ENCODE measurements around the gene ZNF554.
"Not testable (repeated sequence)": the region's sequence is repeated elsewhere in the genome, so short reads cannot be mapped to it uniquely, and the experiment has no call there.

Gene ZNF554

GRCh38 chr19:2813235-2814160 is 6.2 kb upstream of the ZNF554 start:
- peaks cover 14 to 22% of the 10 kb centered on the region in 2 donors for H3K4me1 ChIP-seq (ENCODE audit: control insufficient read depth in 1 of 2, insufficient read depth in 2 of 2, low read length in 2 of 2)
- H3K27me3 ChIP-seq (ENCODE audit: control insufficient read depth in 1 of 2, insufficient read depth in 2 of 2, low read length in 2 of 2), result no peaks in the 10 kb centered on the region
- no peak overlapping the region for H3K4me3 ChIP-seq (ENCODE audit: low read depth in 1 of 2, low read length in 2 of 2)
- peaks cover 14 to 29% of the 10 kb centered on the region in 2 donors for H3K36me3 ChIP-seq (ENCODE audit: control insufficient read depth in 1 of 2, insufficient read depth in 2 of 2, low read length in 2 of 2)
- H3K9ac ChIP-seq (ENCODE audit: low read depth in 1 of 2, low read length in 2 of 2), result no peak overlapping the region
- H3K27ac ChIP-seq (ENCODE audit: low read depth, low read length), result no peak overlapping the region
- no peaks in the 10 kb centered on the region for H3K9me3 ChIP-seq (ENCODE audit: control insufficient read depth in 1 of 2, low read length in 2 of 2)

GRCh38 chr19:2814426-2814825 is 5.2 kb upstream of the ZNF554 start:
- H3K27me3 ChIP-seq (ENCODE audit: control insufficient read depth in 1 of 2, insufficient read depth in 2 of 2, low read length in 2 of 2), result no peaks in the 10 kb centered on the region
- peaks cover 14 to 22% of the 10 kb centered on the region in 2 donors for H3K4me1 ChIP-seq (ENCODE audit: control insufficient read depth in 1 of 2, insufficient read depth in 2 of 2, low read length in 2 of 2)
- no peaks in the 10 kb centered on the region for H3K9me3 ChIP-seq (ENCODE audit: control insufficient read depth in 1 of 2, low read length in 2 of 2)
- no peak overlapping the region for H3K27ac ChIP-seq (ENCODE audit: low read depth, low read length)
- H3K9ac ChIP-seq (ENCODE audit: low read depth in 1 of 2, low read length in 2 of 2), result no peak overlapping the region
- H3K4me3 ChIP-seq (ENCODE audit: low read depth in 1 of 2, low read length in 2 of 2), result no peak overlapping the region
- peaks cover 4 to 19% of the 10 kb centered on the region in 2 donors for H3K36me3 ChIP-seq (ENCODE audit: control insufficient read depth in 1 of 2, insufficient read depth in 2 of 2, low read length in 2 of 2)

DNA sequence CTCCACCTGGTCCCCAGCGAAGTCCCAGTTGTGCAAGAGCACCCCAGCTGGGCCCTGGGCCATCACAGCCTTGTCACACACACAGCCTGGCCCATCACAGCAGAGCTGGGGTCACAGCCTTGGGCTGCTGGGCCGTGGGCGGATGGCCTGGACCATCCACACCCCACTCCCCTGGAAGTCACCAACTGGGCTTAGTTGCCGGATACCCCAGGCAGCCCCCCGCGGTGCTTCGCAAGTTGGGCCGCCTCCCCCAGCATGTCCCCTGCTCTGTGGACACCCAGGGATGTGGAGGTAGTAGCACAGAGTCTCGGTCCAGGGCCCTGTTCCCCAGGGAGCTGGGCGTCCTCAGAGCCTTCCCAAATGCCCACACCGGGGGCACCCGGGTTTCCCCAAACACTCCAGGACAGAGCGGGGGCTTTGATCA is 4.5 kb upstream of the ZNF554 start:
- Histone ChIP-seq H3K4me1 (ENCODE audit: control insufficient read depth in 1 of 2, insufficient read depth in 2 of 2, low read length in 2 of 2) (peaks cover 14 to 23% of the 10 kb centered on the region in 2 donors), H3K27ac (ENCODE audit: low read depth, low read length) (no peak overlapping the region), H3K9ac (ENCODE audit: low read depth in 1 of 2, low read length in 2 of 2) (no peak overlapping the region), H3K36me3 (ENCODE audit: control insufficient read depth in 1 of 2, insufficient read depth in 2 of 2, low read length in 2 of 2) (peaks cover 0 to 12% of the 10 kb centered on the region in 2 donors), H3K9me3 (ENCODE audit: control insufficient read depth in 1 of 2, low read length in 2 of 2) (no peaks in the 10 kb centered on the region), H3K27me3 (ENCODE audit: control insufficient read depth in 1 of 2, insufficient read depth in 2 of 2, low read length in 2 of 2) (no peaks in the 10 kb centered on the region), H3K4me3 (ENCODE audit: low read depth in 1 of 2, low read length in 2 of 2) (no peak overlapping the region)

- H3K27me3 ChIP-seq (ENCODE audit: control insufficient read depth in 1 of 2, insufficient read depth in 2 of 2, low read length in 2 of 2), result no peaks in the 10 kb centered on the region
- no peak overlapping the region for H3K9ac ChIP-seq (ENCODE audit: low read depth in 1 of 2, low read length in 2 of 2)
- H3K9me3 ChIP-seq (ENCODE audit: control insufficient read depth in 1 of 2, low read length in 2 of 2), result no peaks in the 10 kb centered on the region
- no peak overlapping the region for H3K4me3 ChIP-seq (ENCODE audit: low read depth in 1 of 2, low read length in 2 of 2)
- no peak overlapping the region for H3K27ac ChIP-seq (ENCODE audit: low read depth, low read length)
- peaks cover 0 to 11% of the 10 kb centered on the region in 2 donors for H3K36me3 ChIP-seq (ENCODE audit: control insufficient read depth in 1 of 2, insufficient read depth in 2 of 2, low read length in 2 of 2)
- peaks cover 17 to 21% of the 10 kb centered on the region in 2 donors for H3K4me1 ChIP-seq (ENCODE audit: control insufficient read depth in 1 of 2, insufficient read depth in 2 of 2, low read length in 2 of 2)
Observed at GRCh38 chr19:2815923-2816322, 3.7 kb upstream of the ZNF554 start.

GRCh38 chr19:2816641-2817040 is 3.0 kb upstream of the ZNF554 start:
- no peaks in the 10 kb centered on the region for H3K9me3 ChIP-seq (ENCODE audit: control insufficient read depth in 1 of 2, low read length in 2 of 2)
- no peaks in the 10 kb centered on the region for H3K27me3 ChIP-seq (ENCODE audit: control insufficient read depth in 1 of 2, insufficient read depth in 2 of 2, low read length in 2 of 2)
- no peak overlapping the region for H3K9ac ChIP-seq (ENCODE audit: low read depth in 1 of 2, low read length in 2 of 2)
- H3K27ac ChIP-seq (ENCODE audit: low read depth, low read length), result no peak overlapping the region
- no peak overlapping the region for H3K4me3 ChIP-seq (ENCODE audit: low read depth in 1 of 2, low read length in 2 of 2)
- peaks cover 11 to 13% of the 10 kb centered on the region in 2 donors for H3K4me1 ChIP-seq (ENCODE audit: control insufficient read depth in 1 of 2, insufficient read depth in 2 of 2, low read length in 2 of 2)
- peaks cover 0 to 11% of the 10 kb centered on the region in 2 donors for H3K36me3 ChIP-seq (ENCODE audit: control insufficient read depth in 1 of 2, insufficient read depth in 2 of 2, low read length in 2 of 2)

DNA sequence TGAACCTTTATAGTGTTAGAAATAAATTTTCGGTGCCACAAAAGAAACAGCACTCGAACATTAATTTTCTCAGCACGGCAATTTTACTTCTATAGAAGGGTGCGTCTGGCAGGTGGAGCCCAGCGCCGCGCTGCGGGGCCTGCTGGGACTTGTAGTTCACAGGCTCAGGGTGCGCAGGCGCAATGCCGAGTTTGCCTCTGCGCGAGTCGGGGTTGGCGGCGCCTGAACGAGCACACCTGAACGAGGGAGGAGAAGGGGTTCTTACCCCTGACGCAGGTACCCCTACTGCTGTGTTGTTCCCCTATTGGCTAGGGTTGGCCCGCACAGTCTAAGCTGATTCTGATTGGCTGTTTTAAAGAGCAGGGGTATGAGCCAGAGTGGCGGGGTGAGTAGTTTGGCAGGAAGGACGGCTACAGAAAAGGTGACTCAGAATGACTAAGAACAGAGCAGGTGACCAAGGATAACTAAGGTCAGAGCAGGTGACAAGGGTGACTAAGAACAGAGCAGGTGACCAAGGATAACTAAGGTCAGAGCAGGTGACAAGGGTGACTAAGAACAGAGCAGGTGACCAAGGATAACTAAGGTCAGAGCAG is 2.3 kb upstream of the ZNF554 start:
- not testable (repeated sequence) for H3K27ac ChIP-seq (ENCODE audit: low read depth, low read length); H3K4me3 ChIP-seq (ENCODE audit: low read depth in 1 of 2, low read length in 2 of 2); H3K9ac ChIP-seq (ENCODE audit: low read depth in 1 of 2, low read length in 2 of 2); H3K9me3 ChIP-seq (ENCODE audit: control insufficient read depth in 1 of 2, low read length in 2 of 2); H3K4me1 ChIP-seq (ENCODE audit: control insufficient read depth in 1 of 2, insufficient read depth in 2 of 2, low read length in 2 of 2); H3K27me3 ChIP-seq (ENCODE audit: control insufficient read depth in 1 of 2, insufficient read depth in 2 of 2, low read length in 2 of 2)
- peaks cover 0 to 11% of the 10 kb centered on the region in 2 donors for H3K36me3 ChIP-seq (ENCODE audit: control insufficient read depth in 1 of 2, insufficient read depth in 2 of 2, low read length in 2 of 2)

DNA sequence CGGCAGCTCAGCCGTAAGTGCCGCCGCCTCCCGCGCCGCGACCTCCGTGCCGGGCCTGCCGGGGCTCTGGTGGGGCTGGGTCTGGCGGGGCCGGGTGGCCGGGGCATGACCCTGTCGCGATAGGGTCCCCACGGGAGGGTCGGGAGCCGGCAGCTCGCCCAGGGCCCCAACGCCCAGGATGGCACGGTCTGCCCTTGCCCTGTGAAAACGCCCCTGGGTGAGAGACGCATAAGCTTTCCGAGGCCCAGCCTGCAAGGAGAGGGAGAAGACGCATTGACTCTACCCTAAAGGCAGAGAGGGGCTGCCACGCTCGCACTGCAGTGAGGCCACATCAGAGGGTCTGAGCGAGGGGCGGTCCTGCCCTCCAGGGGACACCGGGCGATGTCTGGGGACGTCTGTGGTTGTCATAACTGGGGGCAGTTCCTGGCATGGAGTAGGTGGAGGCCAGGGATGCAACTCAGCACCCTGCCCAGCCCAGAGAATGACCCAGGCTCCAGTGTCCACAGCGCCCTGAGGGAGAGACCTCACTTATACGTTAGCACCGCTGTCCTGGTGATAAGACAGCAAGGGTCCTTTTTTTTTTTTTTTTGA is 539 bp downstream of the ZNF554 start:
- H3K9ac ChIP-seq (ENCODE audit: low read depth in 1 of 2, low read length in 2 of 2), result peak overlapping the region; percentile 62 to 79
- peak overlapping the region; percentile 86 to 90 for H3K4me3 ChIP-seq (ENCODE audit: low read depth in 1 of 2, low read length in 2 of 2)
- peaks cover 5 to 6% of the 10 kb centered on the region in 2 donors for H3K4me1 ChIP-seq (ENCODE audit: control insufficient read depth in 1 of 2, insufficient read depth in 2 of 2, low read length in 2 of 2)
- H3K27ac ChIP-seq (ENCODE audit: low read depth, low read length), result no peak overlapping the region
- H3K36me3 ChIP-seq (ENCODE audit: control insufficient read depth in 1 of 2, insufficient read depth in 2 of 2, low read length in 2 of 2), result peaks cover 0 to 6% of the 10 kb centered on the region in 2 donors
- H3K9me3 ChIP-seq (ENCODE audit: control insufficient read depth in 1 of 2, low read length in 2 of 2), result no peaks in the 10 kb centered on the region
- H3K27me3 ChIP-seq (ENCODE audit: control insufficient read depth in 1 of 2, insufficient read depth in 2 of 2, low read length in 2 of 2), result no peaks in the 10 kb centered on the region

- H3K27me3 ChIP-seq (ENCODE audit: control insufficient read depth in 1 of 2, insufficient read depth in 2 of 2, low read length in 2 of 2), result no peaks in the 10 kb centered on the region
- H3K36me3 ChIP-seq (ENCODE audit: control insufficient read depth in 1 of 2, insufficient read depth in 2 of 2, low read length in 2 of 2), result peaks cover 8 to 17% of the 10 kb centered on the region in 2 donors
- H3K4me1 ChIP-seq (ENCODE audit: control insufficient read depth in 1 of 2, insufficient read depth in 2 of 2, low read length in 2 of 2), result peaks cover 5 to 6% of the 10 kb centered on the region in 2 donors
- no peaks in the 10 kb centered on the region for H3K9me3 ChIP-seq (ENCODE audit: control insufficient read depth in 1 of 2, low read length in 2 of 2)
- no peak overlapping the region for H3K9ac ChIP-seq (ENCODE audit: low read depth in 1 of 2, low read length in 2 of 2)
- H3K27ac ChIP-seq (ENCODE audit: low read depth, low read length), result no peak overlapping the region
- H3K4me3 ChIP-seq (ENCODE audit: low read depth in 1 of 2, low read length in 2 of 2), result no peak overlapping the region
Observed at GRCh38 chr19:2822846-2823245, 3.2 kb downstream of the ZNF554 start.

DNA sequence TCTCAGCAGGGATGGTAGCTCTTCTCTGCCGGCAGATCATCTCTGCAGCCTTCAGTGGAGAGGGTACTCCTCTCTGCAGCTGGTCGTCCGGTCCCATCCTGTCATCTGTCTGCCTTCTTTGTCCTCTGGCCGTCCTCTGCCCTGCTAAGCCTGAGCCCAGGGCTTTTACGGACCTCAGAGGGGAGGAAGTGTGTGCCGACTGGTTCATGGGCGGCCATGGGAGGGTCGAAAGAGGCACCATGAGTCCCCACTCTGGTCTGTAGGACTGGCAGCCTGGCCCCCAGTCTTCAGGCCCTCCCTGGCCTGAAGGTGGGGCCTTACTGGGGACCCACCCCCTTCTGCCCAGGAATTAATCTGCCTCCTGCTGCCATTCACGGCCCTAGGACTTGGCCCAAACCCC is 4.0 kb downstream of the ZNF554 start:
- peaks cover 8 to 23% of the 10 kb centered on the region in 2 donors for H3K36me3 ChIP-seq (ENCODE audit: control insufficient read depth in 1 of 2, insufficient read depth in 2 of 2, low read length in 2 of 2)
- H3K27ac ChIP-seq (ENCODE audit: low read depth, low read length), result no peak overlapping the region
- H3K9me3 ChIP-seq (ENCODE audit: control insufficient read depth in 1 of 2, low read length in 2 of 2), result peaks cover 0 to 2% of the 10 kb centered on the region in 2 donors
- H3K27me3 ChIP-seq (ENCODE audit: control insufficient read depth in 1 of 2, insufficient read depth in 2 of 2, low read length in 2 of 2), result no peaks in the 10 kb centered on the region
- H3K4me3 ChIP-seq (ENCODE audit: low read depth in 1 of 2, low read length in 2 of 2), result no peak overlapping the region
- peaks cover 5 to 6% of the 10 kb centered on the region in 2 donors for H3K4me1 ChIP-seq (ENCODE audit: control insufficient read depth in 1 of 2, insufficient read depth in 2 of 2, low read length in 2 of 2)
- no peak overlapping the region for H3K9ac ChIP-seq (ENCODE audit: low read depth in 1 of 2, low read length in 2 of 2)

DNA sequence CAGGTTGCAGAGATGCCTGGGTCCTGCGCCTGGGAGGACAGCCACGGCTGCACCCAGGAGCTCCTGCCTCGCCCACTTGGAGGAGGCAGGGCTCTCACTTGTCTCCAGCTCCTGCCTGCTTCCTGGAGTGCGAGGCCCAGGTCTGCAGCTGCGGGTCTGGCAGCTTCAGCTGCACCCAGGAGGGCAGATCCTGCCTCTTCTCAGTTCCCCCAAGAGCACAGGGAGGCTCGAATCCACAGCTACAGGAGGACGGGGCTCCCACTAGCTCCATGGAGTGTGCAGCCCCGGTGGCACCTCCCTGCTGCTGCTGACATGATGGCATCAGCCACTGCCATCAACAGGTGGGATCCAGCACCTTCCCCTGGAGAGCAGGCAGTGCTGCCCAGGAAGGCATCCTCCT is 4.5 kb downstream of the ZNF554 start:
- H3K9ac ChIP-seq (ENCODE audit: low read depth in 1 of 2, low read length in 2 of 2), result no peak overlapping the region
- no peaks in the 10 kb centered on the region for H3K27me3 ChIP-seq (ENCODE audit: control insufficient read depth in 1 of 2, insufficient read depth in 2 of 2, low read length in 2 of 2)
- H3K4me3 ChIP-seq (ENCODE audit: low read depth in 1 of 2, low read length in 2 of 2), result no peak overlapping the region
- H3K36me3 ChIP-seq (ENCODE audit: control insufficient read depth in 1 of 2, insufficient read depth in 2 of 2, low read length in 2 of 2), result peaks cover 8 to 23% of the 10 kb centered on the region in 2 donors
- no peak overlapping the region for H3K27ac ChIP-seq (ENCODE audit: low read depth, low read length)
- H3K9me3 ChIP-seq (ENCODE audit: control insufficient read depth in 1 of 2, low read length in 2 of 2), result peaks cover 0 to 2% of the 10 kb centered on the region in 2 donors
- peaks cover 5 to 6% of the 10 kb centered on the region in 2 donors for H3K4me1 ChIP-seq (ENCODE audit: control insufficient read depth in 1 of 2, insufficient read depth in 2 of 2, low read length in 2 of 2)

All from duodenal mucosa (tissue), 2 donors.